WERI-Rb-1 (cell line): ENCODE results near the gene AIPL1.

Experiments
- DNase-seq: peaks from one replicate; pipeline ENCODE4 v3.0.0-alpha.2; 2020
- H3K27ac ChIP-seq: fragments of 250-450 bp; sonication (Bioruptor Pico); 2 replicates; pipeline ENCODE4 v1.5.1; 2020; ENCODE audit warnings: mild to moderate bottlenecking, moderate library complexity
- H3K27me3 ChIP-seq: fragments of 250-450 bp; sonication (Bioruptor Pico); 2 replicates; pipeline ENCODE4 v1.5.1; 2021; ENCODE audit warnings: mild to moderate bottlenecking, low read depth, moderate library complexity; ENCODE audit not compliant: insufficient read depth, severe bottlenecking
- H3K36me3 ChIP-seq: fragments of 250-450 bp; sonication (Bioruptor Pico); 2 replicates; pipeline ENCODE4 v1.5.1; 2020; ENCODE audit warnings: mild to moderate bottlenecking, moderate library complexity
- H3K4me3 ChIP-seq: 2 replicates; pipeline ENCODE4 v1.5.1; 2011; ENCODE audit warnings: low read depth, mild to moderate bottlenecking, control low read depth, low read length
- H3K9me3 ChIP-seq: fragments of 250-450 bp; sonication (Bioruptor Pico); 2 replicates; pipeline ENCODE4 v1.5.1; 2021; ENCODE audit warnings: mild to moderate bottlenecking, moderate library complexity; ENCODE audit not compliant: severe bottlenecking
- TF ChIP-seq, protein P1 (sequence below): IDR thresholded peaks from 2 replicates; pipeline ENCODE4 v1.5.1; 2011; ENCODE audit warnings: low read depth, mild to moderate bottlenecking, control low read depth, inconsistent platforms, low read length

The AIPL1 gene

DNA sequence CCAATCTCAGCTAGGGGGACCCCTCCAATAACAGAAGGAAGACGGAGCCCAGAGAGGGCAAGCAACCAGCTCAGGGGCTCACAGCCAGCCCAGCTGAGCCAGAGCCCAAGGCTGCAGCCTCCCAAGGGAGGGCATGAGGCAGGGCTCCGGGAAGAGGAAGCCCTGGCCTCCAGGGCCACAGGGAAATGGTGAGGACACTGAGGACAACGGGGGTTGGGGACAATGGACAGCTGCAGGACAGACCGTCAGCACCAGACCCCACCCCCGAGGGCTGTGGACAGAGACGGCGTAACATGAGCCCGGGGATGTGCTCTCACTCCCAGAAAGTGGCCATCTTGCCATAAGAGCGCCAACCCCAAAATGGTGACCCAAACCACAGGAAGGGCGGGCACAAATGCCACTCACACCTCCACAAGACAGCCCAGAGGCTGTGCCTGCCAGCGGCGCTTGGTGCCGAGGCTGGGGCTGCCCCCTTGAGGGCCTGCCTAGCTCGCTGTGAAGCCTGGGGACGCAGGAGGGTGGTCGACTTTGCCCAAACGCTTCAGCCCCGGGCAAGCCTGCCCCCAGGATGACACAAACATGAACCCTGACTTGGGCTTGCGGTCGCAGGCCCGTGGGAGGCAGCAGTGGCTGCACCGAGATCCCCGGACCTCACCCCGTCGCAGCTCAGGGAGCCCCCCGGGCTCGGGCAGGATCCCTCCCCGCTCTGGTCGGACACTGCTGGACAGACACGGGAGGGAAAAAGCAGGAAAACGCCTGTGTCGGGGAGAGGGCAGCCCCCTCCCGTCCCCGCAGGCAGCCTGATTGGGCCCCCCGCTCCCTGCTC, 19.8 kb upstream of the AIPL1 start:
- Histone ChIP-seq H3K27me3 (no peaks in the 10 kb centered on the region), H3K27ac (no peak overlapping the region), H3K9me3 (no peaks in the 10 kb centered on the region), H3K36me3 (peaks cover 9% of the 10 kb centered on the region), H3K4me3 (no peak overlapping the region)
- TF ChIP-seq, protein P1, sequence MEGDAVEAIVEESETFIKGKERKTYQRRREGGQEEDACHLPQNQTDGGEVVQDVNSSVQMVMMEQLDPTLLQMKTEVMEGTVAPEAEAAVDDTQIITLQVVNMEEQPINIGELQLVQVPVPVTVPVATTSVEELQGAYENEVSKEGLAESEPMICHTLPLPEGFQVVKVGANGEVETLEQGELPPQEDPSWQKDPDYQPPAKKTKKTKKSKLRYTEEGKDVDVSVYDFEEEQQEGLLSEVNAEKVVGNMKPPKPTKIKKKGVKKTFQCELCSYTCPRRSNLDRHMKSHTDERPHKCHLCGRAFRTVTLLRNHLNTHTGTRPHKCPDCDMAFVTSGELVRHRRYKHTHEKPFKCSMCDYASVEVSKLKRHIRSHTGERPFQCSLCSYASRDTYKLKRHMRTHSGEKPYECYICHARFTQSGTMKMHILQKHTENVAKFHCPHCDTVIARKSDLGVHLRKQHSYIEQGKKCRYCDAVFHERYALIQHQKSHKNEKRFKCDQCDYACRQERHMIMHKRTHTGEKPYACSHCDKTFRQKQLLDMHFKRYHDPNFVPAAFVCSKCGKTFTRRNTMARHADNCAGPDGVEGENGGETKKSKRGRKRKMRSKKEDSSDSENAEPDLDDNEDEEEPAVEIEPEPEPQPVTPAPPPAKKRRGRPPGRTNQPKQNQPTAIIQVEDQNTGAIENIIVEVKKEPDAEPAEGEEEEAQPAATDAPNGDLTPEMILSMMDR, result no peak
- no peak for DNase-seq

DNA sequence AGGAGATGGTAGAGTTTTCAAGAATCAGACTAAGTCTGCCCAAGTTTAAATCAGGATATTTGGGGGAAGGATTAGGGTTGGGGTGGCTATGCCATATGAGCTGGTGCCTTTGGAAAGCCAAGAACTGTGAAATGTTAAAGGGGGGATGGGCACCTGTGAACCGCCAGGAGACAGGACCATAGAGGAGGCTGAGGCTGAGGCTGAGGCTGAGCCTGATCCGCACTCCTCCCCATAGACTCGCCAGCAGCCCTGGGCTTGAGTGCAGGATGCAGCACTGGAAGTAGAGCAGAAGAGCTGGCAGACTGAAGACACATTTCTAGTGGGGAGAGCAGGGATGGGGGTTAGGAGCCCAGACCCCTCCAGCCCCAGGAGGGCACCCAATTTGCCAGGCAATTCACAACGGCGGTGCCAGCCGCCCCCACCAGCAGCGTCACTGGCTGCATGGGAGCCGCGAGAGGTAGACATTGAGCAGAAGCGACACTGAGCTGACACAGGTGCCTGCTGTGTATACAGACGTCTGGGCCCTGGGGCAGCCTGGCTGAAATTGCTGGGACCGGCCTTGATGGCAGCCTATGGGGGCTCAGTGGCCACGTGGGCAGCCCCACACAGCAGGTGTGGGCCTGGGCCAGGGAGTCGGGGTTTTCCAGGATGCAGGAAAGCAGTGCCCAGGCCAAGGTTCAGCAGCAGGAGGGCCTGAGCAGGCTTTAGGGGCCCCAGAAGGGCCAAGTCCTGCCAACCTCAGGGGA, 18.5 kb upstream of the AIPL1 start:
- DNase-seq, result no peak
- H3K27ac ChIP-seq, result peak overlapping the region; percentile 12; the same call in 1 of the 2 replicates
- H3K9me3 ChIP-seq, result no peaks in the 10 kb centered on the region
- H3K4me3 ChIP-seq, result no peak overlapping the region
- H3K36me3 ChIP-seq, result peaks cover 22% of the 10 kb centered on the region
- H3K27me3 ChIP-seq, result no peaks in the 10 kb centered on the region
- TF ChIP-seq, protein P1, result no peak

DNA sequence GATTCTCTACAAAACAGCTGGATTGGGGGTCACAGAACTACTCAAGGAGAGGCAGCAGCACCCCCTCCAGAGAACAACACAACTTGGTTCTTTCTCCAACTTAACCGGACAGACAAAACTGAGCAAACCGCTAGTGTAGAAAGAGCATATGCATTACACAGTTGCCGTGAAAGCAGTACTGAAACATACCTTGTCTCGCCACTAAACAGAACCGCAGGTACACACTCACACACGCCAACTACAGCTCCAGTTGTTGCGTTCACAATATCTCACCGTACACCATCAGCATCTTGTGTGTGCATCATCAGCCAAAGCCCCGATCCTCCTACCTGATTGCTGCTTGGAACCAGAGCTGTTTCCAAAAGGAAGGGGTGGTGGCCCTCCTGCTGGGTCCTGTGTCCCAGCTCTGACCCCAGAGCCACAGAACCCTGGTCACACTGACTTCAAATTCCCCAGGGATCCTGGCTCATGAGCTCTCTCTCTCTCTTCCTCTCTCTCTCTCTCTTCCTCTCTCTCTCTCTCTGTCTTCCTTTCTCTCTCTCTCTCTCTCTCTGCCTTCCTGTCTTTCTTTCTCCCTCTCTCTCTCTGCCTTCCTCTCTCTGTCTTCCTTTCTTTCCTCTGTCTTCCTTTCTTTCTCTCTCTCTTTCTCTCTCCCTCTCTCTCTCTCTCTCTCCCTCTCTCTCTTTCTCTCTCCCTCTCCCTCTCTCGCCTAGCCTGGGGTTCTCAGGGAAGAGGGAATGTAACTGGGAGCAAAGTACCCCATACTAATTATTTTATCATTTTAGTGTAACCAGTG, 17.7 kb upstream of the AIPL1 start:
- Histone ChIP-seq H3K9me3 (no peaks in the 10 kb centered on the region), H3K27ac (peak overlapping the region; percentile 9; the same call in 1 of the 2 replicates), H3K27me3 (no peaks in the 10 kb centered on the region), H3K36me3 (peaks cover 27% of the 10 kb centered on the region), H3K4me3 (no peak overlapping the region)
- no peak for DNase-seq
- TF ChIP-seq, protein P1, result no peak

DNA sequence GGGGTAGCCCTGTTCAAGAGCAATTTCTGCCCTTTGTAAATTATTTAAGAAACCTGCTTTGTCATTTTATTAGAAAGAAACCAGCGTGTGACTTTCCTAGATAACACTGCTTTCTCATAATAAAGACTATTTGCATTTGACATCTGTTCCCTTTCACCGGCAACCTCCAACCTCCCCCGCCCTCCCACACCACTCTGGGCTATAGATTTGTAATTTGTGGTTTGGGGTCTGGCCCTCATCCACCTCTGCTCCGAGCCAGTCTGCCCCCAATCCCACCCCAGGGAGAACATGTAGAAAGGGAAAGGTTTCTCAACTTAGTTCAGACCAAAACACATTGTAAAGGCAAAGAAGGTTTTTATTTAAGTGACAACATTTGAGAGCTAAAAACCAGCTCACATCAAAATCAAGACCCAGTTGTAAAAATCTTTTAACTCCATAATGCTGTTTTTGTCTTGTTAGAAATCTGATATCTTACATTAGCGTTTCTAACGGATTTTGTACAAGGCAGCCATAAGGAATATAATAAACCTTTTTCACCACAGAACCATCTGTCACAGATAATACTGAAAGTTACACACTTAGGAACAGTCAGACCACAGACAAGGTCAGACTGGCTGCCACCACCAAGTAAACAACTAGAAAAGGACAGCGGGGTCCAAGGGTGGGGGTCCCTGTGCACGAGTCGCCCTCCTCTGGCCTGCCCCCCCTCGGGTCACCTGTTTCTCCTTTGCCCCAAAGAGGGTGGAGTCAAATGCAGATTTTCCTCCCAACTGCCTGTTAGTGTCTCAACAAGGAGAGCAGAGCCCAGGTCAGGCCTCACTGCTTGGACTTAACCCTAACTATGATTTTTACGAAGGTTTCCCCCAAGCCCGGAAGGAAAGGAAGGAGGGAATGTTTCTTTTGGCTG, 16.3 kb upstream of the AIPL1 start:
- TF ChIP-seq, protein P1, result no peak
- Histone ChIP-seq H3K27ac (peak overlapping the region; percentile 57), H3K9me3 (no peaks in the 10 kb centered on the region), H3K36me3 (peaks cover 42% of the 10 kb centered on the region), H3K27me3 (no peaks in the 10 kb centered on the region), H3K4me3 (no peak overlapping the region)
- no peak for DNase-seq

DNA sequence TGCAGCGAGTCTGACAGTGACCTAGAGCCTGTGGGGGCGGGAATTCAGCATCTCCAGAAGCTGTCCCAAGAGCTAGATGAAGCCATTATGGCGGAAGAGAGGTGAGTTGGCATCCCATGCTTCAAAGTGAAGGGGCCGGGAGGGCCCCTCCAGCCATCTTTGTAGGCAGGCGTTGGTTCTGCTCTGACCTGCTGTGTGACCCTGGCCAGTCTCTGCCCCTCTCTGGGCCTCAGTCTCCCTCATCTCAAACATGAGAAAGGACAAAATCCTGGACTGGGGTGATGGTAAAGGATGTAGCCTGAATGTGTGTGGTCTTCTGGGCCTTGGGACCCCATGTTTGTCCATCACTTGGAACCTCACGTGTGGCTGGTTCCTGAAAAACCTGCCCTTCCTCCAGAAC, 14.4 kb upstream of the AIPL1 start:
- Histone ChIP-seq H3K27ac (no peak overlapping the region), H3K4me3 (no peak overlapping the region), H3K36me3 (peaks cover 54% of the 10 kb centered on the region), H3K27me3 (no peaks in the 10 kb centered on the region), H3K9me3 (no peaks in the 10 kb centered on the region)
- TF ChIP-seq, protein P1, result no peak
- DNase-seq, result no peak
